Cardiac septum (tissue), 1 donor: ENCODE results near the gene B3GALT6. TPM values are rescaled to one million over a fixed set of nuclear protein-coding genes. Genes with fewer than 3 reads are reported as not detected.

ENCODE experiments used
- DNase-seq: peaks from one replicate; pipeline ENCODE4 v3.0.0-alpha.2; 2020; ENCODE audit warnings: low spot score
- intact Hi-C: fragments of 100-400 bp; cut with DNase I; formaldehyde crosslinking; loops from one replicate; pipeline ENCODE4 v1.14.0; 2022
- total RNA-seq: library from RNA; stranded (reverse); fragmentation: NEBNext Ultra II Directional; extraction: Animal tissue kit (Norgen Biotek cat#: 25700); gene quantifications from one replicate; pipeline ENCODE4 v1.2.1, GENCODE V29; 2021
- donor health status: DM: no; HTN: no; CAD: no.

Gene B3GALT6
- total RNA-seq, 1 donor from 2014 or later: 11.1 TPM

DNA sequence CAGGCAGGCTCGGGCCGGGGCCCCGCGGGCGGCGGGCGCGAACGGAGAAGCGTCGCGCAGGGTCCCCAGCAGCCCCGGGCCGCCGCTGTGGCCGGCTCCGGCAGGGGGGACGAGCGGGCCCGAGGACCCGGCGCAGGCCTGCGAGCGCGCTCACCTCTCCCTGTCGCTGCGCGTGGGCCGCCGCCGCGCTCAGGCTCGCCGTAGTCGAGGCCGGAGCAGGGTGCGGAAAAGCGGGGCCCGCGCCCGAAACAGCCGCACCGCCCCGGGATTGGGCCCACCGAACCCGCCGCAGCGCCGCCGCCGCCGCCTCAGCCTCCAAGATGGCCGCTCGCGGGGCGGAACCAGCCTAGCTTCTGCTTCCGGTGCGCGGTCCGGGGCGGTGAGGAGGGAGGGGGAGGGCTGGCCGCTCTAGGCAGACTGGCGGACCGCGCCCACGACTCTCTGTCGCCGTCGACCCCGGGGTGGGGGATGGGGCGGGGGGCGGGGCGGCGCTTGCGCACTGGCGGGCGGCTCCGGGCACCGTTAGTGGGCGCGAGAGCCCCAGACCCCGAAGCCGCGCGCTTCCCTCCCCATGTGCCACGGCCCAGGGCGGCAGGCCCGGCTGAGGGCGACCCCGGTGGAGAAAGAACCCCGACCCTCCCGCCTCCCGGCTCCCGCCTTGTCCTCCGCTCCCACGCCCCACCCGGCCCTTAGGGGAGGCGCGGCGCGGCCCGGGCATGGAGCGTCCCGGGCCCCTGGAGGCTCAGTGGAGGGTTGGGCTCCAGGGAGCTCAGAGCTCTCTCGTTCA, 41.7 kb downstream of the B3GALT6 start, which contains the start of gene UBE2J2:
UBE2J2 (minus strand) TSS at position 343 of the 787 bp plus-strand sequence. CDS start 5,862 bp downstream, outside the sequence.
- peak; percentile 97 for DNase-seq
- intact Hi-C loops: loop anchor here (1.0 kb wide), 1 partner anchor 42 kb away; no protein-coding TSS in a partner anchor

DNA sequence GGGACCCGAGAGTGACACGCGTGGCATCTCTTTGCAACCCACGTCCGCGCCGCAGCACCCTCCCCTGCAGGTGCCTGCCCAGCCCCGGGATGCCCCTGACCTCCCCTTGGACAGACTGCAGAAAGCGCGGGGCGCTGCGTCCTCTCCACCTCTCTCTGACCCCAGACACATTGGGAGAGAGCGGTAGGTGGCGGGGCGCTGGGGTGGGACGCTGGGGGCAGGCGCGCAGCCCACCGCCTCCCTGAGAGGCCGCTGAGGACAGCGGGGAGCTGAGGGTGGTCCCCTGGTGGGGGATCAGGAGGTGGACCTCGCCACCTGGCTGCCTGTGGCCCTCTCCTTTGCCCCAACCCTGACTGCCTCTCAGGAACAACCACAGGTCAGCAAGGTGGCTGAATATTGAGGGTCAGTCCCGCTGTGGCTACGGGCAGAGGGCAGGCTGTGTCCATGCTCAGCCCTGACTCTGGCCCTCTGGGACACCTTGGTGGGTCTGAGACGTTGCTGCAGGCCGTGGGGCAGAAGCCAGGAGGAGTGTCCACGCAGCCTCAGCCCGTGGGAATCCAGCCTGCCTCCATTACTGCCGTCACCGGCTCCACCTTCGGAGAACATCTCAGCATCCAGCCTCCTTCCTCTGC, 42.4 kb downstream of the B3GALT6 start:
- peak; percentile 74 for DNase-seq
- intact Hi-C loops: no loop called here

DNA sequence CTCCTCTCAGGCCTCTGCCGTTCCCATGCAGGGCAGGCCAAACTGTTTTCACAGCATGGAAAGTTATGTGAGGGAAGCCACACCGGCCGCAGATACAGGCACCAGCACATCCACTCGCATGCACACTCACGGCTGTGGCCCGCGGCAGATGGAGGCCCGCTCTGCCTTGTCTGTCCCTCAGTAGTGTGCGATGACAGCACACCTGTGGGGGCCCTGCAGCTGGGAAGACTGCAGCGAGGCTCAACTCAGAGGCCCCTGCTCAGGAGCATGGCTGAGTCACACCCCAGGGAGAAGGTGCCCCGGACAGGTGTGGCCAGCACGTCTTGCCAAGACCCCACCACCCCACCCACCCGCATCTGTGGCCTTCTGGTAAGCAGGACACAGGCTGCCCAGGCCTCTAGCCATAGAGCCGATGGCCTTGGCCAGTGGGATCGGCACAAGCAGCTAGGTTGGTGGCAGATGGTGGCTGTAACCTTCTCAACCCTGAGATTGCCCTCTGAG, 42.9 kb downstream of the B3GALT6 start:
- DNase-seq: no peak
- intact Hi-C loops: no loop called here

DNA sequence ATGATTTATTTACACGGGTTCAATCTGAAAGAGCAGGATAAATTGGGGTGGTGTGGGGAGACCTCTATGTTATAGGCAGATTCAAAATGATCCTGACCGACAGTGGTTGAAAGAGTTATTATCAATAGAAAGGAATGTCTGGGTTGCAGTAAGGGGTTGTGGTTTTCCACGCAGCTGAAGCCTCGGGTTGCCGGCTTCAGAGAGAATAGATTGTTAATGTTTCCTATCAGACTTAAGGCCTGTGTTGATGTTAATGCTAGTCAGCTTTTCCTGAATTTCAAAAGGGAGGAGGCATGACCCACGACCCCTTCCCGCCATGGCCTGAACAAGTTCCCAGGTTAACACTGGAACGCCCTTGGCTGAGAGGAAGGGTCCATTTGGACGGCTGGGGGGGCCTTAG, 43.8 kb downstream of the B3GALT6 start:
- intact Hi-C loops: no loop called here
- no peak for DNase-seq

DNA sequence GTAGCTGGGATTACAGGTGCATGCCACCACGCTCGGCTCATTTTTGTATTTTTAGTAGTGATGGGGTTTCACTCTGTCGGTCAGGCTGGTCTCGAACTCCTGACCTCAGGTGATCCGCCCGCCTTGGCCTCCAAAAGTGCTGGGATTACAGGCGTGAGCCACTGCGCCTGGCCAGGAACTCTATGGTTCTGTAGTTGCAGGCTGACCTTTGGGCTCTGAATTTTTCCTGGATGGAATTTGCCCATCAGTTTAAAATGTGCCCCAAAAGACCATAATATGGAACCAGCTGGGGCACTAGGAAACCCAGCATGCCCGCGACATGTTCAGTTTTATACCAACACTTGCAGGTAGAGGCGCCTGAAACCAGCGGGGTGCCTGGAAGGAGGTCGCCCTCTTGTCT, 46.6 kb downstream of the B3GALT6 start:
- DNase-seq: no peak
- intact Hi-C loops: no loop called here

DNA sequence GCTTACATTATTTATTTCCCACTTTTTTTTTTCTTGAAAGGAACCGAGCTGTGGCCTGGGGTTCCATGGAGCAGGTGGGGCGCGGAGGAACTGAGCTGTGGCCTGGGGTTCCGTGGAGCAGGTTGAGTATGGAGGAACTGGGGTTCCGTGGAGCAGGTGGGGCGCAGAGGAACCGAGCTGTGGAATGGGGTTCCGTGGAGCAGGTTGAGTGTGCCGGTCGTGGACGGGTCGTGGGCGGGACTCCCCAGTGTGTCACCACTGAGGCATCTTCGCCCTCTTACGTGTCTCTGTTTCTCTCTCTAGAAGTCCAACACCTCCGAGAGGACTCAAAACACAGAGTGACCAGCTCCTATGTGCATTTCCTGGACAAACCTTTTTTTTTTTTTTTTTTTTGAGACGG, 47.0 kb downstream of the B3GALT6 start:
- intact Hi-C loops: no loop called here
- no peak for DNase-seq

DNA sequence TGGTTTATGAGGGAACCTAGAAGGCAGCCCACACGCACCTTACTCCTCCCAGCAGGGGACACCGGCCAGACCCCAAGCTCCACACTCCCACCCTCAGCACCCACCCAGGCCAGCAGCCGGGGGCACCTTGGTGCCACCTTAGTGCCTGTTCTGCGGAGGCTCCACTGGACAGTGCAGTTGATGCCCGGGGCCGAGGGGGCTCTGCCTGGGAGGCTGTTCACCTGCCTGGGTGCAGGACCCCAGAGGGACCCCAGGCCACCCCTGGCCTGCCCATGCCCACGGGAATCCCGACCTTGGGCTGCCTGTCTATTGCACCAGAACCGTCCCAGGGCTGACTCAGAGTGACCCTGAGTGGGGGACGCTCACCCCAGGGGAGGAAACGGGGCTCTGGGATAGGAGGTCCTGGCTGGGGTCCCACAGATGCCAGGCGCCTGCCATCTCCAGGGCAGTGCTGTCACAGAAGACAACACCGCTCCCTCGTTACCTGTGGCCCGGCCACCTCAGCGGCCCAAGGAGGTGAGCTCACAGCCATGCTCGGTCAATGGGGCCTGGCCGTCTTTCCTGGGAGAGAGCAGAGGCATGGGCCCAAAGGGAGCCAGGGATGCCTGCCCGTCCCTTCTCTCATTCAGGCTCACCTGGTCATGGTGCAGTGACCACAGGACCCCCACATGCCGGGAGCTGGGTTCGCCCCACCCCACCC, 48.9 kb downstream of the B3GALT6 start:
- no peak for DNase-seq
- intact Hi-C loops: no loop called here

DNA sequence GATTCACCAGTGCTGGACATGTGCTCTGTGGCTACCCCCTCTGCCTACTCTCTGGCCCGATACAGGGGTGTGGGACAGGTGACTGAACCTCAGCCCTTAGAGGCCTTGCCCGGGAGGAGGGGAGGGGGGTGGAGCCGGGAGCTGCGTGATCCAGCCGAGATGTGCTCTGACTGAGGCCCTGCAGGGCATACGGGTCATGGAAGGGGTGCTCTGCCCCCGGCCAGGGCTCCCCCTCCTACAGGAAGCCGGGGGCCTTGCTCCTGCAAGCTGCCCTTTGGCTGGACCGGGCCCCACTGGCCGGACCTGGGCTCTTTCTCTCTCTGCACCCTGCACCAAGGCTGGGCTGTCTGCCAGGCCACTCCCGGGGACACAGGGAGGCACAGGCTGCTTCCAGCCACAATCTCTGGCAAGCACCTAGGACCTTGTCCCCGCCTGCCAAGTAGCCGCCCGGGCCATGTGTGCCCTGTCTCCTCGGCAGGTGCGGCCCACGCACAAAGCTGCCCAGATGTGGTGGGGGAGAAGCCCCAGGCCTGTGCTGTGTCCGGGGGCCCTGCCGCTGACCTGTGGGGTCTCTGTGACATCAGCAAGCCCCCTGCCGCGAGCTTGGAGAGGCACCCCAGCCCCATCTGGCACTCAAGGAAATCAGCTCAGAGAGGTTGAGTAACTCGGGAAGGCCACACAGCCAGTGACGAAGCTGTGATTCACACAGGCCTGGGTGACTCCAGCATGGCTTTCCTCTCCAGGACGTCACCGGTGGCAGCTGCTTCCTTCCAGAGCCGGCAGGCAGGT, 49.7 kb downstream of the B3GALT6 start:
- intact Hi-C loops: no loop called here
- peak; percentile 86 for DNase-seq

DNA sequence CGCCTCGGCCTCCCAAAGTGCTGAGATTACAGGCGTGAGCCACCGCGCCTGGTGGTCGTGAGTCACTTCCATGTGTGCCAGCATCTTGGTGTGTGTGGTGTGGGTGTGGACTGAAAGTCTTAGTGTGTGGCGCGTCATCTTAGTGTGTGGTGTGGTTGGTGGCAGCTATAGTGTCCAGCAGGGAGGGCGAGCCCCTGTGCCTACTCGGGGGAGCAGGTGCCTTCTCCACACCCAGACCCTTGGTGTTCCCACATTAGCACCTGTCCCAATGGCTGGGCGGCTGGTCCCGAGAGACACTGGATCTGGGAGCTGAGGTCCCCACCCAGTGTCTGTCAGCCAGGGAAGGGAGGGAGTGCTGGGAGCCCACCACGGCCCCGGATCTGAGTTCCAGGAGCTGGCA, 51.0 kb downstream of the B3GALT6 start:
- intact Hi-C loops: no loop called here
- DNase-seq: no peak

DNA sequence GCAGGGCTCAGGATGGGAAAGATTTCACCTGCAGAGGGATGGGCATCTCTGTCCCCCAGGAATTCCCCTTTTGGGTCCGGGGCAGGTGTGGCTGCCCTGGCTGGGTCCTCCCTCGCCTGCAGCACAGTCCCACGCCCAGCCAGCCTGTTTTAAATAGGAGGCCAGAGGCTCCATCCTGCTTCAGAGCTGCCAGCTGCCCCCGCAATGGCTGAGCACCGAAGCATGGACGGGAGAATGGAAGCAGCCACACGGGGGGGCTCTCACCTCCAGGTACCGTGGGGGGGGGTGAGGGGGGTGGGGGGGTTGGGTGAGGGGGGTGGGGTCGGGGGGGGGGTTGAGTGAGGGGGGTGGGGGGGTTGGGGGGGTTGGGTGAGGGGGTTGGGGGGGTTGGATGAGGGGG, 51.8 kb downstream of the B3GALT6 start:
- no peak for DNase-seq
- intact Hi-C loops: no loop called here

Other genes starting within 250 kb of the B3GALT6 start
- 56.5 TPM for gene HES4, start 232.1 kb upstream of the B3GALT6 start, total RNA-seq
- 18.2 TPM for gene ISG15, start 218.7 kb upstream of the B3GALT6 start, total RNA-seq
- gene AGRN, start 212.1 kb upstream of the B3GALT6 start, total RNA-seq: 27.0 TPM
- gene RNF223, start 157.9 kb upstream of the B3GALT6 start, total RNA-seq: not detected
- 5.4 TPM for gene C1orf159, start 116.1 kb upstream of the B3GALT6 start, total RNA-seq
- 0.22 TPM for gene TTLL10, start 58.4 kb upstream of the B3GALT6 start, total RNA-seq
- 0.19 TPM for gene TNFRSF18, start 25.6 kb upstream of the B3GALT6 start, total RNA-seq
- gene TNFRSF4, start 18.1 kb upstream of the B3GALT6 start, total RNA-seq: 4.3 TPM
- gene SDF4, start 236 bp upstream of the B3GALT6 start, total RNA-seq: 139 TPM
- gene C1QTNF12, start 14.5 kb downstream of the B3GALT6 start, total RNA-seq: 2.6 TPM
- gene UBE2J2, start 41.6 kb downstream of the B3GALT6 start, total RNA-seq: 37.2 TPM
- gene SCNN1D, start 48.2 kb downstream of the B3GALT6 start, total RNA-seq: 2.4 TPM
- gene ACAP3, start 75.7 kb downstream of the B3GALT6 start, total RNA-seq: 60.8 TPM
- 10.5 TPM for gene PUSL1, start 76.4 kb downstream of the B3GALT6 start, total RNA-seq
- 73.8 TPM for gene INTS11, start 92.4 kb downstream of the B3GALT6 start, total RNA-seq
- gene CPTP, start 92.6 kb downstream of the B3GALT6 start, total RNA-seq: 50.2 TPM
- gene TAS1R3, start 99.0 kb downstream of the B3GALT6 start, total RNA-seq: 0.62 TPM
- gene DVL1, start 117.2 kb downstream of the B3GALT6 start, total RNA-seq: 96.2 TPM
- gene MXRA8, start 126.3 kb downstream of the B3GALT6 start, total RNA-seq: 30.5 TPM
- gene AURKAIP1, start 143.0 kb downstream of the B3GALT6 start, total RNA-seq: 174 TPM
- 78.6 TPM for gene CCNL2, start 167.1 kb downstream of the B3GALT6 start, total RNA-seq
- gene MRPL20, start 175.1 kb downstream of the B3GALT6 start, total RNA-seq: 127 TPM
- 1.8 TPM for gene ANKRD65, start 189.0 kb downstream of the B3GALT6 start, total RNA-seq
- 35.3 TPM for gene VWA1, start 203.5 kb downstream of the B3GALT6 start, total RNA-seq
- gene ATAD3C, start 217.5 kb downstream of the B3GALT6 start, total RNA-seq: 0.51 TPM
- 13.7 TPM for gene ATAD3B, start 239.5 kb downstream of the B3GALT6 start, total RNA-seq